Measurements from ENCODE around the gene LYRM4. TPM values are rescaled to one million over a fixed set of nuclear protein-coding genes. Genes with fewer than 3 reads are reported as not detected.

Gene LYRM4
- total and polyA plus RNA-seq, 2 experiments from 2014 or later = 51.0 to 62.0 TPM

- no peaks in the 10 kb centered on the region for H3K36me3 ChIP-seq (ENCODE audit: insufficient read depth)
- peaks cover 11% of the 10 kb centered on the region for H3K4me1 Mint-ChIP-seq
- no peaks in the 10 kb centered on the region for H3K9me3 Mint-ChIP-seq
- ATAC-seq (no peak), DNase-seq (ENCODE audit: low spot score) (no peak)
- H3K4me3 Mint-ChIP-seq = no peak overlapping the region
- no peaks in the 10 kb centered on the region for H3K27me3 ChIP-seq (ENCODE audit: insufficient read depth)
- no peak overlapping the region for H3K4me2 ChIP-seq
- H3K36me3 Mint-ChIP-seq (ENCODE audit: low read depth) = no peaks in the 10 kb centered on the region
- H3K27me3 Mint-ChIP-seq (ENCODE audit: insufficient read depth, low read depth, poor library complexity) = peaks cover 3% of the 10 kb centered on the region
- TF ChIP-seq CREB1 (CRISPR knock-in tag; IDR thresholded peaks at IDR 0.05; ENCODE audit: low read depth) (no peak), ZNF462 (CRISPR knock-in tag; IDR thresholded peaks at IDR 0.05) (no peak), EZH2phosphoT487 (IDR thresholded peaks at IDR 0.05; ENCODE audit: unreplicated experiment) (no peak), EZH2 (IDR thresholded peaks at IDR 0.05; ENCODE audit: low read depth, unreplicated experiment) (no peak), ZNF114 (CRISPR knock-in tag; IDR thresholded peaks at IDR 0.05) (no peak), POLR2AphosphoS5 (IDR thresholded peaks at IDR 0.05; ENCODE audit: low read depth) (no peak), JUNB (IDR thresholded peaks at IDR 0.05; ENCODE audit: unreplicated experiment) (no peak), STAT1 (IDR thresholded peaks at IDR 0.05; ENCODE audit: unreplicated experiment) (no peak), ZNF331 (CRISPR knock-in tag; IDR thresholded peaks at IDR 0.05; ENCODE audit: low read depth) (no peak)
- TF ChIP-seq, protein P1, sequence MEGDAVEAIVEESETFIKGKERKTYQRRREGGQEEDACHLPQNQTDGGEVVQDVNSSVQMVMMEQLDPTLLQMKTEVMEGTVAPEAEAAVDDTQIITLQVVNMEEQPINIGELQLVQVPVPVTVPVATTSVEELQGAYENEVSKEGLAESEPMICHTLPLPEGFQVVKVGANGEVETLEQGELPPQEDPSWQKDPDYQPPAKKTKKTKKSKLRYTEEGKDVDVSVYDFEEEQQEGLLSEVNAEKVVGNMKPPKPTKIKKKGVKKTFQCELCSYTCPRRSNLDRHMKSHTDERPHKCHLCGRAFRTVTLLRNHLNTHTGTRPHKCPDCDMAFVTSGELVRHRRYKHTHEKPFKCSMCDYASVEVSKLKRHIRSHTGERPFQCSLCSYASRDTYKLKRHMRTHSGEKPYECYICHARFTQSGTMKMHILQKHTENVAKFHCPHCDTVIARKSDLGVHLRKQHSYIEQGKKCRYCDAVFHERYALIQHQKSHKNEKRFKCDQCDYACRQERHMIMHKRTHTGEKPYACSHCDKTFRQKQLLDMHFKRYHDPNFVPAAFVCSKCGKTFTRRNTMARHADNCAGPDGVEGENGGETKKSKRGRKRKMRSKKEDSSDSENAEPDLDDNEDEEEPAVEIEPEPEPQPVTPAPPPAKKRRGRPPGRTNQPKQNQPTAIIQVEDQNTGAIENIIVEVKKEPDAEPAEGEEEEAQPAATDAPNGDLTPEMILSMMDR (conservative IDR thresholded peaks at IDR 0.05; ENCODE audit: low read depth in 2 of 2) = no peak
- TF ChIP-seq, protein P2, sequence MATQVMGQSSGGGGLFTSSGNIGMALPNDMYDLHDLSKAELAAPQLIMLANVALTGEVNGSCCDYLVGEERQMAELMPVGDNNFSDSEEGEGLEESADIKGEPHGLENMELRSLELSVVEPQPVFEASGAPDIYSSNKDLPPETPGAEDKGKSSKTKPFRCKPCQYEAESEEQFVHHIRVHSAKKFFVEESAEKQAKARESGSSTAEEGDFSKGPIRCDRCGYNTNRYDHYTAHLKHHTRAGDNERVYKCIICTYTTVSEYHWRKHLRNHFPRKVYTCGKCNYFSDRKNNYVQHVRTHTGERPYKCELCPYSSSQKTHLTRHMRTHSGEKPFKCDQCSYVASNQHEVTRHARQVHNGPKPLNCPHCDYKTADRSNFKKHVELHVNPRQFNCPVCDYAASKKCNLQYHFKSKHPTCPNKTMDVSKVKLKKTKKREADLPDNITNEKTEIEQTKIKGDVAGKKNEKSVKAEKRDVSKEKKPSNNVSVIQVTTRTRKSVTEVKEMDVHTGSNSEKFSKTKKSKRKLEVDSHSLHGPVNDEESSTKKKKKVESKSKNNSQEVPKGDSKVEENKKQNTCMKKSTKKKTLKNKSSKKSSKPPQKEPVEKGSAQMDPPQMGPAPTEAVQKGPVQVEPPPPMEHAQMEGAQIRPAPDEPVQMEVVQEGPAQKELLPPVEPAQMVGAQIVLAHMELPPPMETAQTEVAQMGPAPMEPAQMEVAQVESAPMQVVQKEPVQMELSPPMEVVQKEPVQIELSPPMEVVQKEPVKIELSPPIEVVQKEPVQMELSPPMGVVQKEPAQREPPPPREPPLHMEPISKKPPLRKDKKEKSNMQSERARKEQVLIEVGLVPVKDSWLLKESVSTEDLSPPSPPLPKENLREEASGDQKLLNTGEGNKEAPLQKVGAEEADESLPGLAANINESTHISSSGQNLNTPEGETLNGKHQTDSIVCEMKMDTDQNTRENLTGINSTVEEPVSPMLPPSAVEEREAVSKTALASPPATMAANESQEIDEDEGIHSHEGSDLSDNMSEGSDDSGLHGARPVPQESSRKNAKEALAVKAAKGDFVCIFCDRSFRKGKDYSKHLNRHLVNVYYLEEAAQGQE (IDR thresholded peaks at IDR 0.05; ENCODE audit: unreplicated experiment) = no peak
- TF ChIP-seq, protein P3, sequence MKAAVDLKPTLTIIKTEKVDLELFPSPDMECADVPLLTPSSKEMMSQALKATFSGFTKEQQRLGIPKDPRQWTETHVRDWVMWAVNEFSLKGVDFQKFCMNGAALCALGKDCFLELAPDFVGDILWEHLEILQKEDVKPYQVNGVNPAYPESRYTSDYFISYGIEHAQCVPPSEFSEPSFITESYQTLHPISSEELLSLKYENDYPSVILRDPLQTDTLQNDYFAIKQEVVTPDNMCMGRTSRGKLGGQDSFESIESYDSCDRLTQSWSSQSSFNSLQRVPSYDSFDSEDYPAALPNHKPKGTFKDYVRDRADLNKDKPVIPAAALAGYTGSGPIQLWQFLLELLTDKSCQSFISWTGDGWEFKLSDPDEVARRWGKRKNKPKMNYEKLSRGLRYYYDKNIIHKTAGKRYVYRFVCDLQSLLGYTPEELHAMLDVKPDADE (IDR thresholded peaks at IDR 0.05) = no peak
- H4K20me1 ChIP-seq (replicated peaks; ENCODE audit: insufficient read depth) = peaks cover 17% of the 10 kb centered on the region; the same call in 1 of the 2 replicates
- H2AFZ ChIP-seq = no peak overlapping the region
- no peak overlapping the region for H3K27ac ChIP-seq (ENCODE audit: low read depth)
- peaks cover 11% of the 10 kb centered on the region for H3K4me1 ChIP-seq (ENCODE audit: insufficient read depth)
- no peaks in the 10 kb centered on the region for H3K9me2 ChIP-seq (ENCODE audit: insufficient read depth)
- H3K79me2 ChIP-seq (replicated peaks; ENCODE audit: insufficient read depth) = no peaks in the 10 kb centered on the region
- no peaks in the 10 kb centered on the region for H3F3A ChIP-seq (replicated peaks; ENCODE audit: low read depth)
- H3K4me3 ChIP-seq = no peak overlapping the region
- no peak overlapping the region for H3K27ac Mint-ChIP-seq
These were observed 118.6 kb downstream of the LYRM4 start for GRCh38 chr6:5142131-5142530.
